Activated CD8-positive, alpha-beta T cell treated with anti-CD3 and anti-CD28 coated beads for 36 hours (primary cell): ENCODE measurements around the gene RCE1. TPM values are rescaled to one million over a fixed set of nuclear protein-coding genes. Genes with fewer than 3 reads are reported as not detected.

ENCODE experiments used
- ATAC-seq: fragments of 200-7000 bp; cut with Tn5 transposase; one replicate; pipeline ENCODE4 v1.10.0; 2021; ENCODE audit warnings: mild to moderate bottlenecking, moderate library complexity
- CTCF ChIA-PET: fragments of 350-600 bp; sonication (Branson Sonifier 250); formaldehyde crosslinking; loops from one replicate; lab custom pipeline; 2021; ENCODE audit warnings: antibody characterized with exemption; lab: Charles Lee
- POLR2A ChIA-PET: fragments of 350-600 bp; sonication (Branson Sonifier 250); formaldehyde crosslinking; loops from one replicate; lab custom pipeline; 2021; ENCODE audit warnings: antibody characterized with exemption; lab: Charles Lee
- DNase-seq: peaks from one replicate; pipeline ENCODE4 v3.0.0-alpha.2; 2020
- H3K27ac Mint-ChIP-seq: one replicate; pipeline ENCODE4 v1.8.0; 2021; ENCODE audit warnings: mild to moderate bottlenecking, mixed read lengths
- H3K27me3 Mint-ChIP-seq: one replicate; pipeline ENCODE4 v1.8.0; 2021; ENCODE audit warnings: mixed read lengths
- H3K36me3 Mint-ChIP-seq: one replicate; pipeline ENCODE4 v1.8.0; 2021; ENCODE audit warnings: low read depth, mixed read lengths
- H3K4me1 Mint-ChIP-seq: one replicate; pipeline ENCODE4 v1.8.0; 2021; ENCODE audit warnings: low read depth, mixed read lengths
- H3K4me3 Mint-ChIP-seq: one replicate; pipeline ENCODE4 v1.8.0; 2021; ENCODE audit warnings: mild to moderate bottlenecking, moderate library complexity, mixed read lengths
- H3K9me3 Mint-ChIP-seq: one replicate; pipeline ENCODE4 v1.8.0; 2021; ENCODE audit warnings: mixed read lengths
- intact Hi-C: fragments of 100-400 bp; cut with micrococcal nuclease; formaldehyde crosslinking; loops from one replicate; pipeline ENCODE4 v1.10.0; 2022
- total RNA-seq, 2 experiments: library from RNA; stranded (reverse); gene quantifications; one replicate each; pipeline ENCODE4 v1.2.3, GENCODE V29; 2021
- TF ChIP-seq, protein P1 (sequence below): fragments of 200-600 bp; IDR thresholded peaks from one replicate; pipeline ENCODE4 v1.8.0; 2022; ENCODE audit warnings: antibody characterized with exemption, mild to moderate bottlenecking

RCE1 gene
- total RNA-seq, 2 experiments from 2014 or later = 22.1 to 26.8 TPM

DNA sequence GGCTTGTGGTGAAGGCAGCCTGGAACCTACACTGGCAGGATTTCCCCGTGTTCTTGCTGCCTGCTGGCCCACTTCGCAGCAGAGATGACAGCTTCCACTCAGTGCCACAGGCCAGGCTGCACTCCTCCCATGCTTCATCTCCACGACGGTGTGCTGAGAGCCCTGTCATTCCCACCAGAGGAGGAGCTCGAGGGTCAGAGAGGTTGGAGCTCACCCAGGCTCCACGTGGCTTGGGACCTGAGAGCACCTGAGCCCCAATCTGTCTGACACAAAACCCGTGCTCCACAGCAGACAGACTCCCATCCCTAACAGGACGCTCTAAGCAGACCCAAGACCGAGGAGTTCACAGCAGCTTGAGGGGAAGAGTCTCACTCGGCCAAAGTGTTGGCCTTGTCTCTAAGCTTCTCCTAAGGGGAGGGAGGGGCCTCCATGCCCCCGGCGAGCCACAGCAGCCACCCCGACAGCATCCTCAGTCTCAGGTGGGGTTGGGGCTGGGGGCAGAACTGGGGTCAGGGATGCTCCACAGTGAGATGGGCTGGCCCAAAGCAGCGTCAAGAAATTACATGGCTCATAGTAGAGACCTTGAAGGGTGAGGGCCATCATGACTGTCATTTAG, 24.3 kb downstream of the RCE1 start:
- H3K4me1 Mint-ChIP-seq = peaks cover 11% of the 10 kb centered on the region
- H3K36me3 Mint-ChIP-seq = no peaks in the 10 kb centered on the region
- ChIA-PET CTCF (no interaction called here), POLR2A (interaction anchor here (0.6 to 1.1 kb wide), 4 partner anchors 23 to 186 kb away, joined by 3 read pairs; no protein-coding TSS in a partner anchor)
- TF ChIP-seq, protein P1, sequence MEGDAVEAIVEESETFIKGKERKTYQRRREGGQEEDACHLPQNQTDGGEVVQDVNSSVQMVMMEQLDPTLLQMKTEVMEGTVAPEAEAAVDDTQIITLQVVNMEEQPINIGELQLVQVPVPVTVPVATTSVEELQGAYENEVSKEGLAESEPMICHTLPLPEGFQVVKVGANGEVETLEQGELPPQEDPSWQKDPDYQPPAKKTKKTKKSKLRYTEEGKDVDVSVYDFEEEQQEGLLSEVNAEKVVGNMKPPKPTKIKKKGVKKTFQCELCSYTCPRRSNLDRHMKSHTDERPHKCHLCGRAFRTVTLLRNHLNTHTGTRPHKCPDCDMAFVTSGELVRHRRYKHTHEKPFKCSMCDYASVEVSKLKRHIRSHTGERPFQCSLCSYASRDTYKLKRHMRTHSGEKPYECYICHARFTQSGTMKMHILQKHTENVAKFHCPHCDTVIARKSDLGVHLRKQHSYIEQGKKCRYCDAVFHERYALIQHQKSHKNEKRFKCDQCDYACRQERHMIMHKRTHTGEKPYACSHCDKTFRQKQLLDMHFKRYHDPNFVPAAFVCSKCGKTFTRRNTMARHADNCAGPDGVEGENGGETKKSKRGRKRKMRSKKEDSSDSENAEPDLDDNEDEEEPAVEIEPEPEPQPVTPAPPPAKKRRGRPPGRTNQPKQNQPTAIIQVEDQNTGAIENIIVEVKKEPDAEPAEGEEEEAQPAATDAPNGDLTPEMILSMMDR = no peak
- H3K27ac Mint-ChIP-seq = no peak overlapping the region
- no peaks in the 10 kb centered on the region for H3K27me3 Mint-ChIP-seq
- no peaks in the 10 kb centered on the region for H3K9me3 Mint-ChIP-seq
- intact Hi-C loops = no loop called here
- DNase-seq = no peak
- no peak for ATAC-seq
- no peak overlapping the region for H3K4me3 Mint-ChIP-seq

DNA sequence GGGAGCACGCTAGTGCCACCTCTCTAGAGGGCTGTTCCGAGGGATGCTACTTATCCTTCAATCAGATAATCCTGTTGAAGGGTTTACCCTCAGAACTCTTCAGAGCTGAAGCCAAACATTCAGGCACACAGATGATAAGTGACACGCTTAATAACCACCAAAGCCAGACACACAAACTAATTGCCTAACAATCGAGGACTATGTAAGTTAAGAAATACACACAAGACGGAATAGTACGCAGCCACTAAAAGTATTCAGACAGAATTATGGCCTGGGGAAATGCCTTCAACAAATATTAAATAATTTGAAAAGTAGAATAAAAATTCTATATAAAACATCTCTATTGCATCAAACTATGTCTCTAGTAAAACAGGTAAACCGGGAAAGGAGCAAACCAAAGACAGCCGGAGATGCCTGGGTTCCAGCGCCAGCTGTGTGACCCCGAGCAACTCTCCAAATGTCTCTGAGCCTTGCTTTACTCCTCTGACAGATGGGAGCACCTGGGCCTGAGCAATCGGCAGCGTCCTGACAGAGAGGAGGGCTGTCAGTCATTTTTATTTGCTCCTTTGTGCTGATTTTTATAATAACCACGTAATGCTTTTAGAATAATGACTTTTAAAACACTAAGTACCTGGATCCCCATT, 25.0 kb downstream of the RCE1 start:
- ATAC-seq = peak; percentile 12
- no peak overlapping the region for H3K27ac Mint-ChIP-seq
- H3K27me3 Mint-ChIP-seq = no peaks in the 10 kb centered on the region
- no peak for DNase-seq
- H3K4me1 Mint-ChIP-seq = peaks cover 11% of the 10 kb centered on the region
- no peaks in the 10 kb centered on the region for H3K36me3 Mint-ChIP-seq
- CTCF ChIA-PET = no interaction called here
- intact Hi-C loops = no loop called here
- H3K4me3 Mint-ChIP-seq = no peak overlapping the region
- POLR2A ChIA-PET = interaction anchor here (0.8 to 1.1 kb wide), 3 partner anchors 24 to 172 kb away, joined by 3 read pairs; no protein-coding TSS in a partner anchor
- TF ChIP-seq, protein P1 = no peak
- H3K9me3 Mint-ChIP-seq = no peaks in the 10 kb centered on the region

- Mint-ChIP-seq H3K4me1 (peaks cover 11% of the 10 kb centered on the region), H3K9me3 (no peaks in the 10 kb centered on the region), H3K36me3 (no peaks in the 10 kb centered on the region), H3K27me3 (no peaks in the 10 kb centered on the region), H3K4me3 (no peak overlapping the region), H3K27ac (peak overlapping the region; percentile 30)
- ChIA-PET POLR2A (interaction anchor here (0.8 to 1.0 kb wide), 2 partner anchors 9 to 26 kb away, joined by 3 read pairs; no protein-coding TSS in a partner anchor), CTCF (interaction anchor here (1.2 to 1.8 kb wide), 3 partner anchors 12 to 35 kb away, joined by 3 to 7 read pairs (median 3); no protein-coding TSS in a partner anchor)
- TF ChIP-seq, protein P1 = peak; percentile 93
- peak; percentile 99 for ATAC-seq
- peak; percentile 95 for DNase-seq
- intact Hi-C loops = no loop called here
Observed at GRCh38 chr11:66868726-66869566, 25.7 kb downstream of the RCE1 start.

- ATAC-seq (no peak), DNase-seq (no peak)
- Mint-ChIP-seq H3K36me3 (no peaks in the 10 kb centered on the region), H3K4me1 (peaks cover 11% of the 10 kb centered on the region), H3K27me3 (no peaks in the 10 kb centered on the region), H3K4me3 (no peak overlapping the region), H3K27ac (no peak overlapping the region), H3K9me3 (no peaks in the 10 kb centered on the region)
- intact Hi-C loops = no loop called here
- ChIA-PET POLR2A (interaction anchor here (0.8 to 1.5 kb wide), 3 partner anchors 9 to 27 kb away, joined by 3 to 4 read pairs (median 3); no protein-coding TSS in a partner anchor), CTCF (interaction anchor here (1.2 to 1.8 kb wide), 3 partner anchors 11 to 36 kb away, joined by 3 to 7 read pairs (median 3); no protein-coding TSS in a partner anchor)
- TF ChIP-seq, protein P1 = no peak
Observed at GRCh38 chr11:66869567-66869870, 26.3 kb downstream of the RCE1 start.
